ENCODE data around the gene TBL2.

TBL2 gene

DNA sequence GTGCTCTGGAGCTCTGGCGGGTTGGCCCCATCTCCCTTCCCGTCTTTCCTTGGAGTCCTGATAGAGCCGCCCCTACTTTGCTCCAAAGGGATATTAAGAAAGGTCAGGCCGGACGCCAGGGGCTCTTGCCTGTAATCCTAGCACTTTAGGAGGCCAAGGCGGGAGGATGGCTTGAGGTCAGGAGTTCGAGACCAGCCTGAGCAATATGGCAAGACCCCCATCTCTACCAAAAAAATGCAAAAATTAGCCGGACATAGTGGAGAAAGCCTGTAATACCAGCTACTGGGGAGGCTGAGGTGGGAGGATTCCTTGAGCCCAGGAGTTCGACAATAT lies 46.3 kb upstream of the TBL2 start:
- no peak for TF ChIP-seq EZH2 (optimal IDR thresholded peaks at IDR 0.05; ENCODE audit: low read depth, low read length)
- no peak for TF ChIP-seq EZH2phosphoT487 (IDR thresholded peaks at IDR 0.05; ENCODE audit: low read length)
- TF ChIP-seq, protein P1, sequence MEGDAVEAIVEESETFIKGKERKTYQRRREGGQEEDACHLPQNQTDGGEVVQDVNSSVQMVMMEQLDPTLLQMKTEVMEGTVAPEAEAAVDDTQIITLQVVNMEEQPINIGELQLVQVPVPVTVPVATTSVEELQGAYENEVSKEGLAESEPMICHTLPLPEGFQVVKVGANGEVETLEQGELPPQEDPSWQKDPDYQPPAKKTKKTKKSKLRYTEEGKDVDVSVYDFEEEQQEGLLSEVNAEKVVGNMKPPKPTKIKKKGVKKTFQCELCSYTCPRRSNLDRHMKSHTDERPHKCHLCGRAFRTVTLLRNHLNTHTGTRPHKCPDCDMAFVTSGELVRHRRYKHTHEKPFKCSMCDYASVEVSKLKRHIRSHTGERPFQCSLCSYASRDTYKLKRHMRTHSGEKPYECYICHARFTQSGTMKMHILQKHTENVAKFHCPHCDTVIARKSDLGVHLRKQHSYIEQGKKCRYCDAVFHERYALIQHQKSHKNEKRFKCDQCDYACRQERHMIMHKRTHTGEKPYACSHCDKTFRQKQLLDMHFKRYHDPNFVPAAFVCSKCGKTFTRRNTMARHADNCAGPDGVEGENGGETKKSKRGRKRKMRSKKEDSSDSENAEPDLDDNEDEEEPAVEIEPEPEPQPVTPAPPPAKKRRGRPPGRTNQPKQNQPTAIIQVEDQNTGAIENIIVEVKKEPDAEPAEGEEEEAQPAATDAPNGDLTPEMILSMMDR (IDR thresholded peaks at IDR 0.05; ENCODE audit: low read length), result no peak
- Histone ChIP-seq H3K4me1 (ENCODE audit: low read length) (no peaks in the 10 kb centered on the region), H3K79me2 (ENCODE audit: low read length) (no peaks in the 10 kb centered on the region), H2AFZ (ENCODE audit: low read length) (no peak overlapping the region), H3K9me3 (replicated peaks; ENCODE audit: insufficient read depth, low read length) (no peaks in the 10 kb centered on the region), H3K4me3 (ENCODE audit: low read length) (no peak overlapping the region), H3K27me3 (replicated peaks; ENCODE audit: insufficient read depth, low read length) (peaks cover 59% of the 10 kb centered on the region), H3K9me2 (replicated peaks; ENCODE audit: insufficient read depth, low read length) (no peaks in the 10 kb centered on the region), H3K36me3 (replicated peaks; ENCODE audit: insufficient read depth, low read length) (no peaks in the 10 kb centered on the region), H4K20me1 (ENCODE audit: insufficient read depth, low read length) (no peaks in the 10 kb centered on the region), H3F3A (ENCODE audit: insufficient read depth, low read length) (no peaks in the 10 kb centered on the region), H3K27ac (ENCODE audit: low read length) (no peak overlapping the region), H3K4me2 (ENCODE audit: low read depth, low read length) (no peak overlapping the region), H3K9ac (ENCODE audit: low read length) (no peak overlapping the region)
- no peak for DNase-seq

DNA sequence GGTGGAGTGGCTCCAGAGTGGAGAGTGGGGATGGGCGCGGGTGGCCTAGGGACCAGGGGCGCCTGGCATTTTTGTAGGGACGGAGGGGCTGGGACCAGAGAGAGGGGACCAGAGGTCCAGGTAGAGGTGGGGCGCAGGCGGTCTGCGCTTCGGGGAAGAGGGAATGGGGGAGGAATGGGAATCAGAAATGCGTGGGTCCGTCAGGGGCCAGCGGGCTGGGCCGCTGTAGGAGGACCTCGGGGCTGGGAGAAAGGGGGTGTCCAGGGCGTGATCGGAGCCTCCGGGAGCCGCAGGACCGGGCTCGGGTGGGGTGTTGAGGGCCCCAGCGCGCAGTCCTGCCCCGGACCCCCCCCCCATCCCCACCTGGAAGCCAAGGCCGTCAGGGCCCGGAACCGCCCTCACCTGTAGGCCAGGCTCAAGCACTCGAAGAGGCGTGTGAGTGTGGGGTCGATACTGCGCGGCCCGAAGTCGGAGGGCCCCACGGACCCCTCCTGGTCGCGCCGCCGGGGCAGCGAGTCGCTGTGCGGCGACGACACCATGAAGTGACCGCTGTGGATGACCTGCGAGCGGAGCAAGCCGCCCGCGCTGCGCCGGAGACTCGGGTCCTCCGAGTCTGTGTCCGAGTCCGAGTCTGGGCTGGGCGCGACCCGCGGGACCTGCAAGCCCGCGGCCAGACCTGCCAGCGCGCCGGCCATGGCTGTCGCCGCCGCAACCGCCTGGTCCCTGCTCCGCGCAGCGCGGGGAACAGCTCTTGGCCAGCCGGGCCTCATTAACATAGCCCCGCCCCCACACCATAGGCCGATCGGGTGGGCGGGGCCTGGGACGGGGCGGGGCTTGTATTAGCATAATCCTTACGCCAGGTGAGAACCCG lies 45.7 kb upstream of the TBL2 start, which contains the start of gene MLXIPL:
TSS of gene MLXIPL (minus strand) at position 725 of the 871 bp plus-strand sequence. CDS start at position 695, 30 bp downstream.
- Histone ChIP-seq H3K4me3 (ENCODE audit: low read length) (no peak within 1 kb of the TSS), H3K9me3 (replicated peaks; ENCODE audit: insufficient read depth, low read length) (no peaks in the 10 kb centered on the region), H3K9ac (ENCODE audit: low read length) (no peak within 1 kb of the TSS), H3K4me1 (ENCODE audit: low read length) (no peaks in the 10 kb centered on the region), H3F3A (ENCODE audit: insufficient read depth, low read length) (no peaks in the 10 kb centered on the region), H3K27ac (ENCODE audit: low read length) (no peak within 1 kb of the TSS), H3K9me2 (replicated peaks; ENCODE audit: insufficient read depth, low read length) (no peaks in the 10 kb centered on the region), H3K4me2 (ENCODE audit: low read depth, low read length) (no peak within 1 kb of the TSS), H3K36me3 (replicated peaks; ENCODE audit: insufficient read depth, low read length) (no peaks in the 10 kb centered on the region), H4K20me1 (ENCODE audit: insufficient read depth, low read length) (no peaks in the 10 kb centered on the region), H2AFZ (ENCODE audit: low read length) (no peak within 1 kb of the TSS), H3K79me2 (ENCODE audit: low read length) (no peaks in the 10 kb centered on the region), H3K27me3 (replicated peaks; ENCODE audit: insufficient read depth, low read length) (peaks cover 55% of the 10 kb centered on the region)
- no peak for DNase-seq
- TF ChIP-seq, protein P1 (IDR thresholded peaks at IDR 0.05; ENCODE audit: low read length), result no peak
- TF ChIP-seq EZH2phosphoT487 (IDR thresholded peaks at IDR 0.05; ENCODE audit: low read length) (no peak), EZH2 (optimal IDR thresholded peaks at IDR 0.05; ENCODE audit: low read depth, low read length) (no peak)

DNA sequence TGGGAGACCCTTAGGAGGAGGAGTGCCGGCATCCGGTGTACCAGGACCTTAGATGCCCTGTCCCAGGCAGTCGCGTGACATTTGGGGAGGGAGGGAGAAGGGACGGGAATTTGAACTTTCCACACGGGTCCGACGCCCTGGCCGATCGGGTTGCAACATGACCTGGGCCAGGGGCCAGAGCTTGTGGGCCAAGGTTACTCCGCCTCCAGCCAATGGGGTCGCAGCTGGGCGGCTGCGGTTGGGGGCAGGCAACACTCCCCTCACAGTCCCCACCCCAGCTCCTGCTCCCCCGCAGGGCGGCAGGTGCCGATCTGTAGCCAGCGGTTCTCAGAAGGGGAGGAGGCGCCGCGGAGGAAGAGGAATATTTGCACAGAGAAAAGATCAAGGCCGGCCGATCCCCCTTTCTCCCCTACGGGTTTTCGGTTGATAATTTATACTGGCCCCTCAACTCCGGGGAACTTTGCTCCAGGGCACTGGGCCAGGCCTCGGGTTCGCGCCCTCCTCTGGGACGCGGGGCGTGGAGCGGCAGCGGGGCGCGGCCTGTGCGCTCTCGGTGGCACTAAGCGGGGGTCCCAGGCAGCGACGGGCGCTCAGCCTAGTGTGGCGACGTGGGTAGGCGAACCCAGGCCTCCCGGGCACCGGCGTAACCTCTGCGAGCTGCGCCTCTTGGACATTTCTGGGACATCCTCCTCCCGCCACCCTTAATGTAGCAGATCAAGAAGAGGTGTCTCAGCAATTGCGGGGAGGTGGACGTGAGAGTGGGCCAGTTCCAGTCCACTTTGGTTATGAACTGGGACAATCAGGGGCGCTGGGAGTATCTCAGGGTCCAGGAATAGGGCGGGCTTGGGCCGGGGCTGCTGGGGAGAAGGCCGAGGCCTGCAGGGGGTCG lies 44.8 kb upstream of the TBL2 start:
- Histone ChIP-seq H3K27me3 (replicated peaks; ENCODE audit: insufficient read depth, low read length) (peaks cover 49% of the 10 kb centered on the region), H3K4me3 (ENCODE audit: low read length) (no peak overlapping the region), H3K36me3 (replicated peaks; ENCODE audit: insufficient read depth, low read length) (no peaks in the 10 kb centered on the region), H3K9me3 (replicated peaks; ENCODE audit: insufficient read depth, low read length) (no peaks in the 10 kb centered on the region), H3K79me2 (ENCODE audit: low read length) (no peaks in the 10 kb centered on the region), H3F3A (ENCODE audit: insufficient read depth, low read length) (no peaks in the 10 kb centered on the region), H2AFZ (ENCODE audit: low read length) (no peak overlapping the region), H3K9me2 (replicated peaks; ENCODE audit: insufficient read depth, low read length) (no peaks in the 10 kb centered on the region), H4K20me1 (ENCODE audit: insufficient read depth, low read length) (no peaks in the 10 kb centered on the region), H3K4me2 (ENCODE audit: low read depth, low read length) (no peak overlapping the region), H3K27ac (ENCODE audit: low read length) (no peak overlapping the region), H3K4me1 (ENCODE audit: low read length) (no peaks in the 10 kb centered on the region), H3K9ac (ENCODE audit: low read length) (no peak overlapping the region)
- no peak for DNase-seq
- TF ChIP-seq EZH2 (optimal IDR thresholded peaks at IDR 0.05; ENCODE audit: low read depth, low read length), result no peak
- TF ChIP-seq, protein P1 (IDR thresholded peaks at IDR 0.05; ENCODE audit: low read length), result no peak
- TF ChIP-seq EZH2phosphoT487 (IDR thresholded peaks at IDR 0.05; ENCODE audit: low read length), result no peak

Data from MM.1S (cell line).